SK-N-SH treated with all-trans-retinoic acid at 6 μM for 48 hours (cell line): Measurements from ENCODE around the gene OR4N2.
"Not testable (repeated sequence)": the region's sequence is repeated elsewhere in the genome, so short reads cannot be mapped to it uniquely, and the experiment has no call there.

Experiments used
- ATAC-seq: fragments of 200-7000 bp; cut with Tn5 transposase; 3 replicates; pipeline ENCODE4 v1.9.1; 2020; ENCODE audit warnings: mild to moderate bottlenecking, moderate library complexity
- ARNTL ChIP-seq: fragments of 450-650 bp; formaldehyde crosslinking; IDR thresholded peaks from 2 replicates; pipeline ENCODE4 v1.5.0; 2020; ENCODE audit warnings: low read depth, mild to moderate bottlenecking, moderate library complexity, borderline replicate concordance
- BACH2 ChIP-seq: fragments of 250-450 bp; sonication (Bioruptor Pico); IDR thresholded peaks from 2 replicates; pipeline ENCODE4 v1.9.0; 2021; ENCODE audit warnings: mild to moderate bottlenecking, borderline replicate concordance
- CREB5 ChIP-seq: fragments of 250-450 bp; sonication (Bioruptor Pico); IDR thresholded peaks from 2 replicates; pipeline ENCODE4 v1.5.1; 2020; ENCODE audit warnings: low read depth, mild to moderate bottlenecking, moderate library complexity
- CSRNP3 ChIP-seq: fragments of 250-450 bp; sonication (Bioruptor Pico); IDR thresholded peaks from 2 replicates; pipeline ENCODE4 v1.5.1; 2021; ENCODE audit warnings: mild to moderate bottlenecking, moderate library complexity
- ESRRG ChIP-seq: fragments of 250-450 bp; sonication (Bioruptor Pico); IDR thresholded peaks from 2 replicates; pipeline ENCODE4 v1.6.1; 2021; ENCODE audit warnings: mild to moderate bottlenecking
- GLIS3 ChIP-seq: fragments of 250-450 bp; sonication (Bioruptor Pico); IDR thresholded peaks from 2 replicates; pipeline ENCODE4 v1.5.0; 2020; ENCODE audit warnings: mild to moderate bottlenecking, moderate library complexity
- ISL1 ChIP-seq: fragments of 250-450 bp; sonication (Bioruptor Pico); IDR thresholded peaks from 2 replicates; pipeline ENCODE4 v2.1.2; 2022; ENCODE audit warnings: mild to moderate bottlenecking, moderate library complexity
- OSR1 ChIP-seq: fragments of 250-450 bp; sonication (Bioruptor Pico); IDR thresholded peaks from 2 replicates; pipeline ENCODE4 v1.8.0; 2022; ENCODE audit warnings: moderate library complexity, mild to moderate bottlenecking, inconsistent platforms
- PATZ1 ChIP-seq: fragments of 250-450 bp; sonication (Bioruptor Pico); IDR thresholded peaks from 2 replicates; pipeline ENCODE4 v1.8.0; 2020; ENCODE audit warnings: mild to moderate bottlenecking, moderate library complexity, borderline replicate concordance
- POU6F1 ChIP-seq: fragments of 250-450 bp; sonication (Bioruptor Pico); IDR thresholded peaks from 2 replicates; pipeline ENCODE4 v1.8.0; 2021; ENCODE audit warnings: low read depth, mild to moderate bottlenecking, moderate library complexity, borderline replicate concordance
- RARB ChIP-seq: fragments of 250-450 bp; sonication (Bioruptor Pico); IDR thresholded peaks from 2 replicates; pipeline ENCODE4 v1.8.0; 2021; ENCODE audit warnings: mild to moderate bottlenecking, moderate library complexity
- TCF4 ChIP-seq: fragments of 250-450 bp; sonication (Bioruptor Pico); IDR thresholded peaks from 2 replicates; pipeline ENCODE4 v1.8.0; 2021; ENCODE audit warnings: mild to moderate bottlenecking, moderate library complexity, borderline replicate concordance
- TSHZ2 ChIP-seq: fragments of 250-450 bp; sonication (Bioruptor Pico); IDR thresholded peaks from 2 replicates; pipeline ENCODE4 v1.5.0; 2020; ENCODE audit warnings: mild to moderate bottlenecking, moderate library complexity
- ZC3H10 ChIP-seq: fragments of 250-450 bp; sonication (Bioruptor Pico); IDR thresholded peaks from 2 replicates; pipeline ENCODE4 v1.5.1; 2021; ENCODE audit warnings: mild to moderate bottlenecking, moderate library complexity
- ZFP3 ChIP-seq: fragments of 250-450 bp; sonication (Bioruptor Pico); IDR thresholded peaks from 2 replicates; pipeline ENCODE4 v1.5.0; 2020; ENCODE audit warnings: mild to moderate bottlenecking, moderate library complexity
- ZFP30 ChIP-seq: fragments of 450-650 bp; formaldehyde crosslinking; IDR thresholded peaks from 2 replicates; pipeline ENCODE4 v1.5.0; 2022; ENCODE audit warnings: mild to moderate bottlenecking, moderate library complexity
- ZNF70 ChIP-seq: fragments of 450-650 bp; formaldehyde crosslinking; IDR thresholded peaks from 2 replicates; pipeline ENCODE4 v1.5.0; 2020; ENCODE audit warnings: mild to moderate bottlenecking, moderate library complexity
- ZNF8 ChIP-seq: fragments of 450-650 bp; formaldehyde crosslinking; IDR thresholded peaks from 2 replicates; pipeline ENCODE4 v1.5.0; 2020; ENCODE audit warnings: mild to moderate bottlenecking, moderate library complexity

OR4N2 gene

GRCh38 chr14:19803470-19803869, at the start of gene OR4N2:
Gene OR4N2, plus strand, starts transcription at chr14:19803770. Its CDS starts 23,679 bp downstream, at chr14:19827449.
- not testable (repeated sequence) for ATAC-seq

GRCh38 chr14:19754172-19754571, 49.4 kb upstream of the OR4N2 start:
- no peak for TF ChIP-seq BACH2 (CRISPR knock-in tag)
- no peak for TF ChIP-seq RARB (CRISPR knock-in tag)
- TF ChIP-seq ARNTL (CRISPR knock-in tag), result no peak
- no peak for TF ChIP-seq ZFP3 (CRISPR knock-in tag)
- no peak for TF ChIP-seq PATZ1 (CRISPR knock-in tag)
- TF ChIP-seq CSRNP3 (CRISPR knock-in tag), result no peak
- no peak for TF ChIP-seq ESRRG (CRISPR knock-in tag)
- no peak for TF ChIP-seq ISL1 (CRISPR knock-in tag)
- TF ChIP-seq ZC3H10 (CRISPR knock-in tag), result no peak
- TF ChIP-seq ZNF70, result no peak
- no peak for TF ChIP-seq TSHZ2
- ATAC-seq, result no peak

GRCh38 chr14:19771491-19771890, 32.1 kb upstream of the OR4N2 start:
- not testable (repeated sequence) for ATAC-seq

GRCh38 chr14:19771895-19772430, 31.6 kb upstream of the OR4N2 start:
- TF ChIP-seq CSRNP3 (CRISPR knock-in tag), result no peak
- ATAC-seq, result no peak

- not testable (repeated sequence) for ATAC-seq
These were observed 31.1 kb upstream of the OR4N2 start for GRCh38 chr14:19772454-19772853.

GRCh38 chr14:19773204-19773603, 30.4 kb upstream of the OR4N2 start, which contains the start of gene OR4M1:
Gene OR4M1, plus strand, starts transcription at chr14:19773504. Its CDS starts 6,819 bp downstream, at chr14:19780323.
- ATAC-seq, result not testable (repeated sequence)

GRCh38 chr14:19775587-19775986, 28.0 kb upstream of the OR4N2 start:
- ATAC-seq, result no peak
- no peak for TF ChIP-seq ESRRG (CRISPR knock-in tag)
- no peak for TF ChIP-seq ZC3H10 (CRISPR knock-in tag)
- TF ChIP-seq CREB5 (CRISPR knock-in tag), result no peak
- no peak for TF ChIP-seq ZNF70
- TF ChIP-seq GLIS3 (CRISPR knock-in tag), result no peak
- no peak for TF ChIP-seq ZNF8
- TF ChIP-seq ZFP30 (CRISPR knock-in tag), result no peak
- TF ChIP-seq OSR1 (CRISPR knock-in tag), result no peak
- TF ChIP-seq ARNTL (CRISPR knock-in tag), result no peak
- no peak for TF ChIP-seq TCF4 (CRISPR knock-in tag)
- no peak for TF ChIP-seq ZFP3 (CRISPR knock-in tag)
- no peak for TF ChIP-seq PATZ1 (CRISPR knock-in tag)
- no peak for TF ChIP-seq RARB (CRISPR knock-in tag)
- no peak for TF ChIP-seq POU6F1 (CRISPR knock-in tag)
